ENCODE measurements around the gene OLFM2. TPM values are rescaled to one million over a fixed set of nuclear protein-coding genes. Genes with fewer than 3 reads are reported as not detected.

The OLFM2 gene
- total RNA-seq, 1 experiment from 2014 or later, result 19.9 TPM

- CTCF ChIA-PET, result no interaction called here
- RAD21 ChIA-PET (ENCODE audit: low non-redundant PET in 1 of 2, low total read pairs in 2 of 2, uncharacterized antibody in 2 of 2, unreplicated experiment in 2 of 2), result no interaction called here
- ATAC-seq, result no peak
- POLR2A ChIA-PET, result no interaction called here
- H3K9ac ChIP-seq (ENCODE audit: low read length), result no peak overlapping the region
- no peaks in the 10 kb centered on the region for H3K9me2 ChIP-seq (ENCODE audit: insufficient read depth)
- DNase-seq (ENCODE audit: low read depth, low spot score), result no peak
- no peak overlapping the region for H3K4me3 ChIP-seq (replicated peaks in 1 of 2; ENCODE audit: low read depth in 1 of 2, low read length in 2 of 2)
- H4K20me1 ChIP-seq (ENCODE audit: insufficient read depth), result no peaks in the 10 kb centered on the region
- no peaks in the 10 kb centered on the region for H3K27me3 ChIP-seq (ENCODE audit: insufficient read depth, low read length)
- BruUV-seq (replicated peaks), result no TSS peak
- H3K4me2 ChIP-seq (ENCODE audit: low read length), result no peak overlapping the region
- no peaks in the 10 kb centered on the region for H3K9me3 ChIP-seq (ENCODE audit: control insufficient read depth in 1 of 2, insufficient read depth in 1 of 2, low read depth in 1 of 2, low read length in 2 of 2)
- no peaks in the 10 kb centered on the region for H3K4me1 ChIP-seq (ENCODE audit: control insufficient read depth in 1 of 2, insufficient read depth in 2 of 2, low read length in 2 of 2)
- intact Hi-C loops (cut with micrococcal nuclease), result no loop called here
- no peaks in the 10 kb centered on the region for H3K36me3 ChIP-seq (ENCODE audit: control insufficient read depth in 1 of 2, insufficient read depth in 2 of 2, low read length in 2 of 2)
- no peak for TF ChIP-seq ZNF274 (IDR thresholded peaks at IDR 0.05; ENCODE audit: low read depth, low read length)
- no peak for TF ChIP-seq REST (IDR thresholded peaks at IDR 0.05; ENCODE audit: low read depth)
- TF ChIP-seq FOSL1 (IDR thresholded peaks at IDR 0.05; ENCODE audit: low read depth), result no peak
- no peak for TF ChIP-seq POLR2AphosphoS5 (IDR thresholded peaks at IDR 0.05; ENCODE audit: low read depth, low read length)
- TF ChIP-seq MAX (IDR thresholded peaks at IDR 0.05), result no peak
- no peak for TF ChIP-seq SP1 (IDR thresholded peaks at IDR 0.05; ENCODE audit: low read depth)
- no peak for TF ChIP-seq JUND (IDR thresholded peaks at IDR 0.05)
- no peak for TF ChIP-seq SRF (IDR thresholded peaks at IDR 0.05; ENCODE audit: low read depth)
- no peak for TF ChIP-seq ZBTB33 (IDR thresholded peaks at IDR 0.05; ENCODE audit: extremely low read depth, insufficient replicate concordance, low read length)
- no peak for TF ChIP-seq EGR1 (IDR thresholded peaks at IDR 0.05; ENCODE audit: low read depth)
- no peak for TF ChIP-seq ELF1 (IDR thresholded peaks at IDR 0.05; ENCODE audit: borderline replicate concordance, low read depth)
- no peak for TF ChIP-seq TCF7L2 (IDR thresholded peaks at IDR 0.05; ENCODE audit: borderline replicate concordance, extremely low read depth, insufficient read depth, insufficient read length)
- TF ChIP-seq YY1 (IDR thresholded peaks at IDR 0.05; ENCODE audit: extremely low read depth, insufficient replicate concordance, low read depth, low read length), result no peak
- no peak for TF ChIP-seq EZH2 (IDR thresholded peaks at IDR 0.05)
- TF ChIP-seq SIN3A (IDR thresholded peaks at IDR 0.05; ENCODE audit: low read depth), result no peak
- no peak overlapping the region for H3K27ac ChIP-seq (ENCODE audit: low read depth, low read length)
- no peak overlapping the region for H2AFZ ChIP-seq (ENCODE audit: low read depth, low read length, poor library complexity, severe bottlenecking)
- H3K79me2 ChIP-seq (ENCODE audit: insufficient read depth, low read length), result no peaks in the 10 kb centered on the region
Measured at GRCh38 chr19:9865732-9866501, 70.4 kb downstream of the OLFM2 start.
